Motor neuron (in vitro differentiated cells): ENCODE data around the gene ALOX5. TPM values are rescaled to one million over a fixed set of nuclear protein-coding genes. Genes with fewer than 3 reads are reported as not detected.
"Not testable (repeated sequence)": the region's sequence is repeated elsewhere in the genome, so short reads cannot be mapped to it uniquely, and the experiment has no call there.

Experiments used
- ATAC-seq, 8 experiments: fragments of 200-7000 bp; cut with Tn5 transposase; replicated peaks in 6 of 8; 2 replicates each; pipeline ENCODE4 v1.8.0; 2021; ENCODE audit warnings: mild to moderate bottlenecking in 8 of 8, moderate library complexity in 8 of 8
- H3K27ac ChIP-seq, 2 donors: fragments of 250-450 bp; sonication (Bioruptor Pico); 2 replicates each; pipeline ENCODE4 v1.9.0; 2021; ENCODE audit warnings: antibody characterized with exemption in 2 of 2, mild to moderate bottlenecking in 2 of 2, moderate library complexity in 1 of 2
- H3K4me1 ChIP-seq, 2 donors: fragments of 250-450 bp; sonication (Bioruptor Pico); replicated peaks in 1 of 2; 2 replicates each; pipeline ENCODE4 v1.6.1; 2021; ENCODE audit warnings: antibody characterized with exemption in 2 of 2, mild to moderate bottlenecking in 2 of 2, moderate library complexity in 1 of 2
- H3K4me3 ChIP-seq, 5 donors: fragments of 250-450 bp; sonication (Bioruptor Pico); 2 replicates each; pipeline ENCODE4 v1.9.0; 2021; ENCODE audit warnings: antibody characterized with exemption in 5 of 5, mild to moderate bottlenecking in 5 of 5, moderate library complexity in 4 of 5
- WGBS, 10 experiments: fragments of 450-650 bp; shearing (Covaris generic); methylation state at CpG; one replicate each; pipeline ENCODE4 v1.0.0; 2022; 5-methylcytosine and 5-hydroxymethylcytosine counted together
- in situ Hi-C, 9 experiments: fragments of 400-800 bp; cut with MboI; loops; one replicate each; pipeline ENCODE4 v1.15.0; 2021; ENCODE audit warnings: low sequenced_read_pairs in 9 of 9, low pct_unique_long_range_greater_than_20kb in 2 of 9; ENCODE audit not compliant: unreplicated experiment in 9 of 9
- total RNA-seq, 8 experiments: library from RNA; unstranded; fragments of 300-600 nt; gene quantifications; 2 replicates each; pipeline versions ENCODE4 v1.2.3 to v1.2.4, GENCODE V29; 2022

ALOX5 gene
- total RNA-seq, 8 experiments from 2014 or later = 0.38 to 3.7 (median 0.79) TPM

DNA sequence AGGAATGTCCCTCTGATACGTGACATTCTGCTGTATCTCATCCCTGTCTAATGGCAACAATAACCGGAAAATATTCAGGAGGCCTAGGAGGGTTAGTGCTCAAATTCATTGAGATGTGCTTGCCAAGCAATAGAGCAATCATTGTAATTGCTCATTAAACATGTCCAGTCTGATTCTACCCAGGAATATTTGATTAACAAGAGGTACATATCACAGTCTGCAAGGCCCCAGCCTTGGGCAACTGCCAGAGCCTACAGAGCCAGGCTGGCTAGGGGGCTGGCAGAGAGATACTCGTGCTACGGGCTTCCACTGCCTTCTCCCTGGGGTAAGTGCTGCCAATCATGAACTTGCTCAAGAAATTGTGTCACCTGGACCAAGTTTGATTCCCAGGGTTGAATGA, 99.1 kb downstream of the ALOX5 start:
- no peak overlapping the region for H3K27ac ChIP-seq
- H3K4me1 ChIP-seq = peaks cover 23 to 26% of the 10 kb centered on the region in 2 donors
- in situ Hi-C loops = loop anchor here in 2 of 9 experiments (25.0 kb wide), 2 partner anchors 189 to 211 kb away; partner anchors contain the start of gene ZFAND4 (in 2 of the 2)
- no peak for ATAC-seq
- no peak overlapping the region for H3K4me3 ChIP-seq
- 40 to 100% (median 91%) methylated on average over 1 to 4 of the region's 4 CpGs; no CpG with 5 or more reads in 3 of the 10 experiments for WGBS, 10 experiments

DNA sequence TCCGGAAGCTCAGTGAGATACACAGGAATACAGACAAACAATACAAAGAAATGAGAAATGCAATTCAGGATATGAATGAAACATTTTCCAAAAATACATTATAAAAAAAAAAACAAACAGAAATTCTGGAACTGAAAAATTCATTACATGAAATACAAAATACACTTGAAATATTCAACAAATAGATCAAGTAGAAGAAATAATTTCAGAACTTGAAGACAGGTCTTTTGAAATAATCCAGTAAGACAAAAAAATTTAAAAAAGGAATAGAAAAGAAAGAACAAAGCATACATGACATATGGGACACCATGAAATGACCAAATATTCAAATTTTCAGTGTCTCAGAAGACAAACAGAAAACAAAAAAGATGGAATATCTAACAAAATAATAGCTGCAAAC, 102.5 kb downstream of the ALOX5 start:
- 62 to 100% (median 95%) methylated on average over 1 of the region's 1 CpG; no CpG with 5 or more reads in 1 of the 10 experiments for WGBS, 10 experiments
- no peak overlapping the region for H3K4me3 ChIP-seq
- peaks cover 9% of the 10 kb centered on the region in 2 donors for H3K4me1 ChIP-seq
- H3K27ac ChIP-seq = no peak overlapping the region
- ATAC-seq = no peak
- in situ Hi-C loops = no loop called here

GRCh38 chr10:45480294-45480693, 106.3 kb downstream of the ALOX5 start:
- no peak for ATAC-seq
- no peak overlapping the region for H3K4me3 ChIP-seq
- H3K27ac ChIP-seq = no peak overlapping the region
- WGBS, 10 experiments = 50 to 90% (median 75%) methylated on average over 1 of the region's 2 CpGs; no CpG with 5 or more reads in 5 of the 10 experiments
- no peaks in the 10 kb centered on the region for H3K4me1 ChIP-seq
- in situ Hi-C loops = no loop called here

GRCh38 chr10:45481100-45481499, 107.1 kb downstream of the ALOX5 start:
- 53 to 94% (median 83%) methylated on average over 1 to 3 of the region's 4 CpGs; no CpG with 5 or more reads in 5 of the 10 experiments for WGBS, 10 experiments
- in situ Hi-C loops, H3K27ac ChIP-seq, H3K4me3 ChIP-seq, ATAC-seq, H3K4me1 ChIP-seq: not testable (repeated sequence)

- Histone ChIP-seq H3K27ac (no peak overlapping the region), H3K4me1 (no peaks in the 10 kb centered on the region), H3K4me3 (no peak overlapping the region)
- ATAC-seq = no peak
- 43 to 100% (median 74%) methylated on average over 1 to 3 of the region's 3 CpGs; no CpG with 5 or more reads in 1 of the 10 experiments for WGBS, 10 experiments
- in situ Hi-C loops = no loop called here
These were observed 109.0 kb downstream of the ALOX5 start for GRCh38 chr10:45483002-45483401.

- no peak overlapping the region for H3K27ac ChIP-seq
- 80 to 100% (median 100%) methylated on average over 1 to 2 of the region's 2 CpGs; no CpG with 5 or more reads in 7 of the 10 experiments for WGBS, 10 experiments
- no peaks in the 10 kb centered on the region for H3K4me1 ChIP-seq
- in situ Hi-C loops = no loop called here
- no peak overlapping the region for H3K4me3 ChIP-seq
- ATAC-seq = no peak
These were observed 113.7 kb downstream of the ALOX5 start for GRCh38 chr10:45487735-45488134.

DNA sequence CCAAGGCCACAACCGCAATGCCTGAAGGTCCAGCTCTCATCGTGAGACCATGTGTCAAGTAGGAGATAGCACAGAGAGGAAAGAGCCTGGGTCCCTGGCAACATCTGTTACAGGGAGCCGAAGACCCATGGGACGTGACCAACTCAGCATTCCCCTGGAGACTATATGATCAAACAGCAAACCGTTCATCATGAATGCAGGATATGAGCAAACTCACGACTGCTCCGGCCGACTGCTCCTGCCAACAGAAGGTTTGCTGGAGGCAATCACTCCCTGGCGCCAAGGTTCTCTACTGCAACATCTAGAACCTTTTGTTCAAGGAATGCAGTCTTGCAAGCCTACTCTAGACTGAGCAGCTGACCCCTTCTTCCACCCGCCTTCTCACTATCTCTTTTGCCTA, 114.3 kb downstream of the ALOX5 start:
- no peaks in the 10 kb centered on the region for H3K4me1 ChIP-seq
- no peak overlapping the region for H3K4me3 ChIP-seq
- in situ Hi-C loops = no loop called here
- no peak overlapping the region for H3K27ac ChIP-seq
- WGBS, 10 experiments = 60 to 100% (median 96%) methylated on average over 1 to 8 of the region's 10 CpGs; no CpG with 5 or more reads in 3 of the 10 experiments
- no peak for ATAC-seq

DNA sequence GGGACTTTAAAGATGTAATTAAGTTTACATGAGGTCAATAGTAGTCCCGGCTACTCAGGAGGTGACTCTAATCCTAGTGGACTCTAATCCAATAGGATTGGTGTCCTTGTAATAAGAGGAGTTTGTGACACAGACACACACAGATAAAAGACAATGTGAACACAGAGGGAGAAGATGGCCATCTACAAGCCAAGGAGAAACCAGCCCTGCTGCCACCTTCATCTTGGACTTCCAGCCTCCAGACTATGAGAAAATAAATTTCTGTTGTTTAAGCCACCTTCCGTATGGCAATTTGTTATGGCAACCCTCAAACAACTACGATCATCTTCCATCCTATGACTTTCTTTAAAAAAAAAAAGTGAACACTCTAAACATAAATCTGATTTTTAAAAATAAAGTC, 116.3 kb downstream of the ALOX5 start:
- in situ Hi-C loops = no loop called here
- Histone ChIP-seq H3K27ac (no peak overlapping the region), H3K4me1 (no peaks in the 10 kb centered on the region), H3K4me3 (no peak overlapping the region)
- WGBS, 10 experiments = 74 to 100% (median 93%) methylated on average over 1 to 3 of the region's 3 CpGs; no CpG with 5 or more reads in 1 of the 10 experiments
- no peak for ATAC-seq

DNA sequence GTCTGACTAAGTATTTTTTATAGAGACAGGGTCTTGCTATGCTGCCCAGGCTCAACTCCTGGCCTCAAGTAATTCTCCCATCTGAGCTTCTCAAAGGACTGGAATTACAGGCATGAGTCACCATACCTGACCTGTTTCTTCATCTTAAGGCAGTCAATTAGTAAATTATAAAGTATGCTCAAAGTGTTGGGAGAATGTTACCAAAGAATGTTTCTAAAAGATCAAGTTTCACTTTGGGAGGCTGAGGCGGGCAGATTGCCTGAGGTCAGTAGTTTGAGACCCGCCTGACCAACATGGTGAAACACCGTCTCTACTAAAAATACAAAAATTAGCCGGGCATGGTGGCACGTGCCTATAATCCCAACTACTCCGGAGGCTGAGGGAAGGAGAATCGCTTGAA, 117.0 kb downstream of the ALOX5 start:
- in situ Hi-C loops = no loop called here
- Histone ChIP-seq H3K4me1 (no peaks in the 10 kb centered on the region), H3K27ac (no peak overlapping the region), H3K4me3 (no peak overlapping the region)
- ATAC-seq = no peak
- WGBS, 10 experiments = 34 to 100% (median 88%) methylated on average over 3 to 7 of the region's 7 CpGs; no CpG with 5 or more reads in 4 of the 10 experiments

Other genes starting within 250 kb of the ALOX5 start
- gene OR13A1, start 58.6 kb upstream of the ALOX5 start, total RNA-seq = under 1 TPM in 6 of 8 experiments, not detected in 2; 0.05 to 0.38 (median 0.15) TPM